ENCODE data around the gene SLC6A13. TPM values are rescaled to one million over a fixed set of nuclear protein-coding genes. Genes with fewer than 3 reads are reported as not detected.

The SLC6A13 gene
- total and polyA plus RNA-seq, 2 of the 13 experiments (the other 11 are each of a cell fraction or from before 2014, with no cell fraction given): 0.05 to 0.15 TPM

- no peak for TF ChIP-seq THAP9 (CRISPR knock-in tag; IDR thresholded peaks at IDR 0.05; ENCODE audit: borderline replicate concordance)
- no peak for TF ChIP-seq RFX1 (IDR thresholded peaks at IDR 0.05)
- no peak for TF ChIP-seq TOE1 (CRISPR knock-in tag; IDR thresholded peaks at IDR 0.05)
- no peak for TF ChIP-seq CTCF (CRISPR knock-in tag; IDR thresholded peaks at IDR 0.05)
Measured at GRCh38 chr12:171743-172676, 90.6 kb downstream of the SLC6A13 start (continued).

GRCh38 chr12:171276-171675 lies 91.4 kb downstream of the SLC6A13 start:
- Histone ChIP-seq H3K9me3 (ENCODE audit: low read length) (no peaks in the 10 kb centered on the region), H3K27me3 (ENCODE audit: control insufficient read depth in 1 of 2, insufficient read depth in 2 of 2, low read length in 2 of 2) (peaks cover 5 to 80% of the 10 kb centered on the region in 2 experiments; a peak in 4 of 5 replicates), H2AFZ (ENCODE audit: low read length) (no peak overlapping the region), H3K27ac (ENCODE audit: extremely low read length, insufficient read depth, low read length) (no peak overlapping the region), H3K36me3 (replicated peaks in 1 of 2; ENCODE audit: control insufficient read depth in 1 of 2, insufficient read depth in 2 of 2, low read length in 2 of 2) (no peaks in the 10 kb centered on the region), H3K4me3 (replicated peaks in 1 of 3; ENCODE audit: insufficient read depth in 1 of 3, low read depth in 2 of 3, low read length in 3 of 3) (no peak overlapping the region), H3K79me2 (ENCODE audit: insufficient read depth, low read length) (no peaks in the 10 kb centered on the region), H3K4me1 (ENCODE audit: insufficient read depth, low read length) (peaks cover 43% of the 10 kb centered on the region), H3K4me2 (ENCODE audit: low read depth, low read length) (no peak overlapping the region), H4K20me1 (ENCODE audit: insufficient read depth, low read length) (0 out of 2 replicates have a peak, but pooled peaks cover 3% of the 10 kb centered on the region), H3K9ac (ENCODE audit: insufficient read depth, low read depth, low read length) (no peak overlapping the region)
- no TSS peak for BruUV-seq (replicated peaks)
- ChIA-PET POLR2A (interaction anchor here (1.4 kb wide), 1 partner anchor 27 kb away, joined by 3 read pairs; no protein-coding TSS in a partner anchor), CTCF (ENCODE audit: low intra/inter-chr PET ratio, low total read pairs) (no interaction called here)
- FAIRE-seq (no peak), DNase-seq (ENCODE audit: low spot score) (no peak), ATAC-seq (no peak)
- in situ Hi-C loops (cut with HindIII; ENCODE audit: extremely low pct_ligation_motif_present, low pct_unique_long_range_greater_than_20kb) (no loop called here), intact Hi-C loops (cut with micrococcal nuclease; ENCODE audit: unreplicated experiment) (no loop called here)
- WGBS (ENCODE audit: low lambda C conversion rate): 37% methylated on average over 10 of the region's 10 CpGs
- TF ChIP-seq ARID3A (IDR thresholded peaks at IDR 0.05; ENCODE audit: low read depth, low read length) (no peak), ZNF781 (CRISPR knock-in tag; IDR thresholded peaks at IDR 0.05; ENCODE audit: borderline replicate concordance, not compliant biosample characterization) (no peak), KAT7 (CRISPR knock-in tag; IDR thresholded peaks at IDR 0.05; ENCODE audit: borderline replicate concordance) (no peak), ZNF766 (CRISPR knock-in tag; IDR thresholded peaks at IDR 0.05; ENCODE audit: borderline replicate concordance) (no peak), ZFP1 (CRISPR knock-in tag; IDR thresholded peaks at IDR 0.05) (no peak), ZHX1 (CRISPR knock-in tag; IDR thresholded peaks at IDR 0.05; ENCODE audit: low read depth) (no peak), AKAP8 (CRISPR knock-in tag; IDR thresholded peaks at IDR 0.05) (no peak), SIX4 (CRISPR knock-in tag; IDR thresholded peaks at IDR 0.05) (no peak), ARNTL (CRISPR knock-in tag; IDR thresholded peaks at IDR 0.05) (no peak)
